Fibroblast of lung (primary cell): ENCODE data around the gene PANK4. TPM values are rescaled to one million over a fixed set of nuclear protein-coding genes. Genes with fewer than 3 reads are reported as not detected.

ENCODE experiments used
- DNase-seq, 2 donors: peaks; one replicate each; pipeline versions ENCODE4 v3.0.0 to v3.0.0-alpha.2; 2010; ENCODE audit warnings: low read depth in 2 of 2
- H2AFZ ChIP-seq: 2 replicates; pipeline ENCODE4 v1.5.1; 2012; ENCODE audit warnings: low read length, control low read depth, inconsistent platforms
- H3K27ac ChIP-seq: 2 replicates; pipeline ENCODE4 v1.5.1; 2011; ENCODE audit warnings: low read length, control low read depth; ENCODE audit not compliant: insufficient read depth
- H3K27me3 ChIP-seq: 2 replicates; pipeline ENCODE4 v1.5.1; 2011; ENCODE audit warnings: mild to moderate bottlenecking, low read length; ENCODE audit not compliant: control insufficient read depth, insufficient read depth
- H3K36me3 ChIP-seq: 2 replicates; pipeline ENCODE4 v1.5.1; 2011; ENCODE audit warnings: low read length; ENCODE audit not compliant: control insufficient read depth, insufficient read depth
- H3K4me1 ChIP-seq: 2 replicates; pipeline ENCODE4 v1.5.1; 2011; ENCODE audit warnings: low read length; ENCODE audit not compliant: control insufficient read depth, insufficient read depth; ENCODE audit errors: extremely low read depth
- H3K4me2 ChIP-seq: 2 replicates; pipeline ENCODE4 v1.5.1; 2011; ENCODE audit warnings: low read length, control low read depth; ENCODE audit not compliant: insufficient read depth; ENCODE audit errors: extremely low read depth
- H3K4me3 ChIP-seq, 4 experiments: fragments of 200-600 bp in 1 of 4; sonication (generic) in 1 of 4; replicated peaks in 1 of 4; 2 replicates each; pipeline ENCODE4 v1.5.1; 2011 to 2016; ENCODE audit warnings: low read length in 4 of 4, low read depth in 3 of 4, mild to moderate bottlenecking in 3 of 4, control low read depth in 2 of 4, inconsistent platforms in 1 of 4, mixed read lengths in 1 of 4; ENCODE audit not compliant: insufficient read depth in 1 of 4; ENCODE audit errors: control extremely low read depth in 1 of 4
- H3K79me2 ChIP-seq: 2 replicates; pipeline ENCODE4 v1.5.1; 2012; ENCODE audit warnings: mild to moderate bottlenecking, low read length, inconsistent platforms; ENCODE audit not compliant: control insufficient read depth, insufficient read depth
- H3K9ac ChIP-seq: 2 replicates; pipeline ENCODE4 v1.5.1; 2011; ENCODE audit warnings: mild to moderate bottlenecking, low read length, control low read depth; ENCODE audit not compliant: insufficient read depth
- H3K9me3 ChIP-seq: 2 replicates; pipeline ENCODE4 v1.5.1; 2012; ENCODE audit warnings: low read depth, low read length; ENCODE audit not compliant: control insufficient read depth, insufficient read depth
- H4K20me1 ChIP-seq: 2 replicates; pipeline ENCODE4 v1.5.1; 2011; ENCODE audit warnings: low read length; ENCODE audit not compliant: control insufficient read depth, insufficient read depth; ENCODE audit errors: extremely low read depth
- CTCF ChIP-seq, 2 donors: IDR thresholded peaks in 1 of 2; conservative IDR thresholded peaks in 1 of 2; 1 replicate in 1 of 2; 2 replicates in 1 of 2; pipeline ENCODE4 v1.5.1; 2011 to 2012; ENCODE audit warnings: low read length in 2 of 2, control low read depth in 1 of 2, inconsistent platforms in 1 of 2, low read depth in 1 of 2, mild to moderate bottlenecking in 1 of 2
- EZH2 ChIP-seq: IDR thresholded peaks from 2 replicates; pipeline ENCODE4 v1.5.1; 2012; ENCODE audit warnings: low read length, control low read depth, mild to moderate bottlenecking; ENCODE audit errors: missing control alignments
- polyA plus RNA-seq, 2 donors: library from polyadenylated mRNA; depleted of rRNA in 1 of 2; stranded (reverse) in 1 of 2; unstranded in 1 of 2; fragments of >200 nt; gene quantifications; 2 replicates each; pipeline ENCODE4 v1.2.1, GENCODE V29; 2011 to 2012; ENCODE audit warnings: missing spikeins in 1 of 2
- total RNA-seq: library from RNA; depleted of rRNA; stranded (reverse); fragments of >200 nt; gene quantifications from 2 replicates; pipeline ENCODE4 v1.2.1, GENCODE V29; 2014

Gene PANK4
- total and polyA plus RNA-seq, 2 donors (not counting 1 experiment from before 2014, with no cell fraction given) = 8.5 to 17.0 TPM

GRCh38 chr1:2508180-2508579, 18.2 kb downstream of the PANK4 start:
- Histone ChIP-seq H3K36me3 (peaks cover 7% of the 10 kb centered on the region), H3K4me3 (no peak overlapping the region), H3K27ac (no peak overlapping the region), H3K4me2 (no peak overlapping the region), H3K27me3 (peaks cover 17% of the 10 kb centered on the region), H3K9ac (no peak overlapping the region), H2AFZ (no peak overlapping the region), H3K79me2 (no peaks in the 10 kb centered on the region), H4K20me1 (no peaks in the 10 kb centered on the region), H3K4me1 (peaks cover 6% of the 10 kb centered on the region), H3K9me3 (no peaks in the 10 kb centered on the region)
- DNase-seq = no peak
- no peak for TF ChIP-seq CTCF (conservative IDR thresholded peaks at IDR 0.05 in 1 of 2, IDR thresholded peaks at IDR 0.05 in 1 of 2; ENCODE audit: low read depth in 1 of 2, low read length in 2 of 2)
- TF ChIP-seq EZH2 = no peak

GRCh38 chr1:2507744-2508155, 18.6 kb downstream of the PANK4 start:
- no peak overlapping the region for H3K4me3 ChIP-seq
- H3K4me1 ChIP-seq = peaks cover 6% of the 10 kb centered on the region
- no peak overlapping the region for H3K27ac ChIP-seq
- no peak overlapping the region for H3K4me2 ChIP-seq
- H3K9ac ChIP-seq = no peak overlapping the region
- H3K79me2 ChIP-seq = no peaks in the 10 kb centered on the region
- DNase-seq = no peak
- peaks cover 20% of the 10 kb centered on the region for H3K27me3 ChIP-seq
- H3K36me3 ChIP-seq = peaks cover 3% of the 10 kb centered on the region
- no peaks in the 10 kb centered on the region for H3K9me3 ChIP-seq
- H2AFZ ChIP-seq = no peak overlapping the region
- H4K20me1 ChIP-seq = no peaks in the 10 kb centered on the region
- no peak for TF ChIP-seq CTCF (conservative IDR thresholded peaks at IDR 0.05 in 1 of 2, IDR thresholded peaks at IDR 0.05 in 1 of 2; ENCODE audit: low read depth in 1 of 2, low read length in 2 of 2)
- TF ChIP-seq EZH2 = no peak

GRCh38 chr1:2506901-2507565, 19.4 kb downstream of the PANK4 start:
- peak in 1 of 2 donors; percentile 20 for DNase-seq
- Histone ChIP-seq H3K9ac (no peak overlapping the region), H3K79me2 (no peaks in the 10 kb centered on the region), H3K4me1 (peaks cover 6% of the 10 kb centered on the region), H3K4me3 (no peak overlapping the region), H3K27me3 (peaks cover 23% of the 10 kb centered on the region), H3K27ac (no peak overlapping the region), H3K4me2 (no peak overlapping the region), H3K36me3 (peaks cover 3% of the 10 kb centered on the region), H2AFZ (no peak overlapping the region), H3K9me3 (no peaks in the 10 kb centered on the region), H4K20me1 (no peaks in the 10 kb centered on the region)
- TF ChIP-seq EZH2 (no peak), CTCF (conservative IDR thresholded peaks at IDR 0.05 in 1 of 2, IDR thresholded peaks at IDR 0.05 in 1 of 2; ENCODE audit: low read depth in 1 of 2, low read length in 2 of 2) (no peak)
